SU-DHL-6 (cell line): ENCODE data around the gene NBPF20.
A peak's percentile ranks its signal among the peaks of the same experiment; 100 is the strongest.
"Not testable (repeated sequence)": the region's sequence is repeated elsewhere in the genome, so short reads cannot be mapped to it uniquely, and the experiment has no call there.

Experiments used
- H2AFZ ChIP-seq: fragments of 200-600 bp; sonication (generic); 2 replicates; pipeline ENCODE4 v1.6.1; 2014; ENCODE audit warnings: low read depth, mild to moderate bottlenecking, moderate library complexity, mixed read lengths, antibody characterized with exemption, low read length; ENCODE audit not compliant: severe bottlenecking
- H3F3A ChIP-seq: fragments of 200-600 bp; shearing (Covaris generic); 2 replicates; pipeline ENCODE4 v1.6.0; 2016; ENCODE audit warnings: antibody characterized with exemption, mild to moderate bottlenecking; ENCODE audit not compliant: insufficient read depth
- H3K27ac ChIP-seq: fragments of 200-600 bp; sonication (generic); 2 replicates; pipeline ENCODE4 v1.5.1; 2016; ENCODE audit warnings: low read depth, mild to moderate bottlenecking, low read length, moderate library complexity, mixed read lengths
- H3K27me3 ChIP-seq: fragments of 200-600 bp; sonication (generic), shearing (Covaris generic); 2 replicates; pipeline ENCODE4 v1.6.0; 2014; ENCODE audit warnings: mild to moderate bottlenecking, low read length
- H3K36me3 ChIP-seq: fragments of 200-600 bp; sonication (generic); 2 replicates; pipeline ENCODE4 v1.6.1; 2014; ENCODE audit warnings: mild to moderate bottlenecking, low read length, mixed read lengths
- H3K4me2 ChIP-seq: fragments of 300-600, 200-600 bp; shearing (Covaris generic), sonication (generic); 2 replicates; pipeline ENCODE4 v1.6.0; 2014; ENCODE audit warnings: low read length, low read depth, mild to moderate bottlenecking; ENCODE audit not compliant: poor library complexity, severe bottlenecking
- H3K4me3 ChIP-seq: fragments of 200-600 bp; sonication (generic); 2 replicates; pipeline ENCODE4 v1.5.1; 2014; ENCODE audit warnings: antibody characterized with exemption, low read length, mild to moderate bottlenecking, mixed read lengths; ENCODE audit not compliant: insufficient read depth, poor library complexity, severe bottlenecking
- H3K79me2 ChIP-seq: fragments of 200-600 bp; sonication (generic); 2 replicates; pipeline ENCODE4 v1.6.1; 2014; ENCODE audit warnings: mild to moderate bottlenecking, low read length, moderate library complexity; ENCODE audit not compliant: insufficient read depth
- H3K9ac ChIP-seq: fragments of 200-600 bp; sonication (generic); 2 replicates; pipeline ENCODE4 v1.7.0; 2014; ENCODE audit warnings: mild to moderate bottlenecking, low read length
- H3K9me2 ChIP-seq: fragments of 200-600 bp; sonication (generic); replicated peaks from 2 replicates; pipeline ENCODE4 v1.6.1; 2014; ENCODE audit warnings: low read length; ENCODE audit not compliant: insufficient read depth
- H3K9me3 ChIP-seq: fragments of 200-600 bp; sonication (generic); 2 replicates; pipeline ENCODE4 v1.6.1; 2014; ENCODE audit warnings: low read length, mixed read lengths; ENCODE audit not compliant: insufficient read depth
- H4K20me1 ChIP-seq: fragments of 200-600 bp; sonication (generic); 2 replicates; pipeline ENCODE4 v1.6.1; 2014; ENCODE audit warnings: low read depth, mild to moderate bottlenecking, antibody characterized with exemption, low read length, moderate library complexity, mixed read lengths

Gene NBPF20

DNA sequence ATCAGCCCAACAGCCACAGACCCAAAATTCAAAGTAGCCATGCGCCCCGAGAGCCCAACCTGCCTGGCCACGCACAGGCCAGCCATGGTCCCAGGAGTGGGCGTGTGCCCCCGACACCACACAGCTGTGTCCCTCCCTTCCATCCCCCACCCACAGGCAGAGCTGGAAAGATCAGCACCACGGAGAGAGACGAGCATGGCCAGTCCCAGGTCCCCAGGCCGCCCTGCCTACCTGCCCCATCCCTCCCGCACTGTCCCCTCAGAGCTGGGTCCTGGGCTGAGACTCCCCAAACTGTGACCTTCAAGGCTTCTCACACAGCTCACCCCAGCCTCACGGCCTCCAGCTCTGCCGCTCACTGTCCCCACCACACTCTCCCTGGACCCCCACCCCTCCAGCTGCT is 19.8 kb upstream of the NBPF20 start:
- not testable (repeated sequence) for H3K27ac ChIP-seq, H3K4me2 ChIP-seq, H3K9me2 ChIP-seq, H3F3A ChIP-seq, H3K4me3 ChIP-seq, H2AFZ ChIP-seq, H3K36me3 ChIP-seq, H3K79me2 ChIP-seq, H4K20me1 ChIP-seq, H3K9me3 ChIP-seq, H3K9ac ChIP-seq, H3K27me3 ChIP-seq

DNA sequence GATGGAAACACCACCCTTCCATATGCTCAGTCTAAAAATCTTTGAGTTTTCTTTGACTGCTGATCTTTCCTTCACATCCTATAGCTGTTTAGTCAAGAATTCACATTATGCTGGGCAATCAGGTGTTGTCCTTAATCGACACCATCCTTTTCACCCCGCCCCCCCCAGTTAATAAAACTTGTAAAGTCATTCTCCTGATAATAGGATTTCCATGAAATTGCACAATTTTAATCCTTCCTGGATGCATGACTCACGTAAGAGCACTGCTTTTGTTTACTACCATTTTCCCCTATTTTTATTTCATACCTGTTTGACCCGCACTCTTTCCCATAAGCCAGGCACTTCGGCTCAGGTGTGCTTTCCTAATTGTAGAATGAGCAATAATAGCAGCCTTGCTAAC is 16.9 kb upstream of the NBPF20 start:
- H3K4me3 ChIP-seq, H3K79me2 ChIP-seq, H3K27ac ChIP-seq, H4K20me1 ChIP-seq, H3K36me3 ChIP-seq, H3K27me3 ChIP-seq, H2AFZ ChIP-seq, H3K9ac ChIP-seq, H3K4me2 ChIP-seq, H3K9me3 ChIP-seq, H3K9me2 ChIP-seq, H3F3A ChIP-seq: not testable (repeated sequence)

DNA sequence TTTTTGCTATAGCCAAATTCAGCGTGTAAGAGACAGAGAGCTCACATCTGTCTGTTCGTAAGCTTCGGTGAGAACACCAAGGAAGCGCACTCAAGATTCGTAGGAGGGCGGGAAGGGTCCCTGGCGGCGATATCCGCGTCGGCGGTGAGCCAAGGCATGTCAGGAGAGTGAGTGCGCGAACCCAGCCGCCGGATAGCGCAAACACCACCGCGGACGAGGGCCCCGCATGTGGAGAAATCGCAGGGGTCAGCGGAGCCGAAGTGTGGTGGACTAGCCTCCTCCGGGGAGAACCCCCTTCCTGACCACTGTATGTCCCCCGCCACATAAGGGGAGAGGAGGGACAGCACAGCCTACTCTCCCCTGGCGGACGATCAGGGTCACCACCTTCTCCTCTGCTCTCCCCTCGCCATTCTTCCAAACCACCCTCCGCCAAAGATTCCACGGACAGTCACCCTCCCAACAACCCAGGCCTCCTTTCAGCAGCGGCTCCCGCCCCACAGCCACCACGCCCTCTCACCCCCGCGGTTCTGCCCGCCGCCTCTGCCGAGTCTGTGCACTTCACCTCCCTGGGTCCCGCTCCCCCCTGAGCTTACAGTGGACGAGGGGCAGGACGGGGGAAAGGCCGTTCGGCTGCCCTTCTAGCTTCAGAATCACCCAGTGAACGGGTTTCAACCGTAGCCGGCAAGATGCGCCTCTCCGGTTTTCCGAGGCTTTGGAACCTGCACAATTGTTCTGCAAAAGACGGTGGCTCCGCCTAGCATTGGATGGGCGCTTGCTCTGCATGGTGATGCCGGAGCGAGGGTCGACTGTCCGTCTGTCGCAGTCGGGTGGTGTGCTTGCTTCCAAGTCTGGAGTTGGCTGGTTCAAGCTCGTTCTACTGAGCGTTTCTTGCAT is 6.2 kb upstream of the NBPF20 start:
- not testable (repeated sequence) for H4K20me1 ChIP-seq, H3K4me2 ChIP-seq, H3K9ac ChIP-seq, H3K27ac ChIP-seq, H3F3A ChIP-seq, H3K4me3 ChIP-seq, H3K79me2 ChIP-seq, H2AFZ ChIP-seq, H3K36me3 ChIP-seq, H3K27me3 ChIP-seq, H3K9me3 ChIP-seq, H3K9me2 ChIP-seq

DNA sequence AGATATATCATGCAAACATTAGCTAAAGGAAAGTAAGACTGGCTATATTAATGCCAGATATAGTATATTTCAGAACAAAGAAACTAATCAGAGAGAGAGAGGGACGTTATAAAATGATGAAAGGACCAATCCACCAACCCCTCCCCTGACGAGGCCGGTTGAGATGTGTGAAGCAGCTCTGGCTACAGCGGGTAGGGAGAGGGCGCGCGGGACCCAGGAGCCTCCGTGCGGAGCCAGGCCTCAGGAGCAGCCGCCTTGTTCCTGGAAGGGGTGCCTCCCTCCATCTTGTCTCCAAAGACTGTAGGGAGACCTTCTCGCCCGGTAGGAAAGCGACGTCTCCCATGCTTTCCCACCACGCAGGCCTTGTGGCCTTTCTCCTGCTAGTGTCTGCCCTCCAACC is 5.4 kb upstream of the NBPF20 start:
- H3K27me3 ChIP-seq, H4K20me1 ChIP-seq, H3K9me3 ChIP-seq, H3K79me2 ChIP-seq, H3K4me3 ChIP-seq, H3K4me2 ChIP-seq, H3K36me3 ChIP-seq, H3F3A ChIP-seq, H3K9me2 ChIP-seq, H3K27ac ChIP-seq, H3K9ac ChIP-seq, H2AFZ ChIP-seq: not testable (repeated sequence)

DNA sequence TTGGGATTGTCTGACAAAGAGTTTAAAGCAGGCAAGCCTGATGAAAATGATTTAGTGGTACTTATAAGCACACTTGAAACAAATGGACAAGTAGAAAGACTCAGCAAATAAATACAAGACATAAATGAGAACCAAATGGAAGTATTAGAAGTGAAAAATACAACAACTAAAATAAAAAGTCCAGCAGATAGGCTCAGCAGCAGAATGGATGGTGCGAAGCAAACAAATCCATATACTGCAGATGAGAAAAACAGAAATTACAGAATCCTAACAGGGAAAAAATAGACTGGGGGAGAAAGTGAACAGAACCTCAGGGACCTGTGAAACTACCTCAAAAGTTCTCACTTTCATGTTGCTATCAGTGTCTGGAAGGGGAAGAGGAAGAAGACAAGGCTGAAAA is 3.9 kb upstream of the NBPF20 start:
- not testable (repeated sequence) for H3K36me3 ChIP-seq, H3K27ac ChIP-seq, H2AFZ ChIP-seq, H3K4me2 ChIP-seq, H3K79me2 ChIP-seq, H3K9me2 ChIP-seq, H3K9ac ChIP-seq, H3F3A ChIP-seq, H3K9me3 ChIP-seq, H3K4me3 ChIP-seq, H4K20me1 ChIP-seq, H3K27me3 ChIP-seq

DNA sequence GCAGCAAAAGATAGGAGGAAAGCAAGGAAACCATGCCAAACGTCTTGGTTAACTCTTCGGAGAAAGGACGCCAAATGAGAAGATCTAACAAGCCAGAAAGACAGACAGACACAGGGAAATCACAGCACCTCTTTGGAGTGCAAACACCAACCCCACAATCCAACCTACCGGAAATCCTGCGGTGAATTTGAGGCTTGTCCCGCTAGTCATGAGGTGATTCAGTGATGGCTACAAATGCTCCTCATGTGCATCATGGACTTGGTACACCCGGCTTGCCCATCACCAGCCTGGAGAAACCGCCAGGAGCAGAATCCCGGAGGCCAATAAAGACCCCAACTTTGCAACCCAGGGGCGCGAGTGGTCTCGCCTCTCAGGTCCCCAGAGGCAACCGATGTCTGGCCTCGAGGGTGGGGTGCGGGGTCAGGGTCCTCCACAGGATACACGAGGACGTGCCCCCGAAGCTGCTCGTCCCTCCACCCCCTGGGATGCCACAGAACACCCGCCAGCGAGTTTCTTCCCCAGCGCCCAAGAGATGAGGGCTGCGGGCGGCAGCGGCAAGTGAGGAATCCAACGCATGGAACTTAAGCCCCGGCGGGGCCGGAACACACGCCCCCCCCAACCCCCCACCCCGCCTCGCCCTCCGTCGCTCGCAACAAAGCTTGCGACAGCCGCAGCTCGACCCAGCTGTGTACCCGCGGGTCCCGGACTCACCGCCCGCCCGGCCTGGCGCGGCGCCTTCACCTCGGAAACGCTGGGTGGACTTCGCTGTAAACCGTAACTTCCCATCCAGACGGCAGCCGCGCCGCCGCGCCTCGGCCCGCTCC is 579 bp downstream of the NBPF20 start:
- H3K9me3 ChIP-seq, H3K9me2 ChIP-seq, H3K79me2 ChIP-seq, H4K20me1 ChIP-seq, H3K27me3 ChIP-seq, H3K36me3 ChIP-seq, H3F3A ChIP-seq, H3K27ac ChIP-seq: not testable (repeated sequence)
- Histone ChIP-seq H3K4me3 (peak overlapping the region; percentile 78), H2AFZ (peak overlapping the region; percentile 99), H3K4me2 (peak overlapping the region; percentile 82), H3K9ac (peak overlapping the region; percentile 61)

DNA sequence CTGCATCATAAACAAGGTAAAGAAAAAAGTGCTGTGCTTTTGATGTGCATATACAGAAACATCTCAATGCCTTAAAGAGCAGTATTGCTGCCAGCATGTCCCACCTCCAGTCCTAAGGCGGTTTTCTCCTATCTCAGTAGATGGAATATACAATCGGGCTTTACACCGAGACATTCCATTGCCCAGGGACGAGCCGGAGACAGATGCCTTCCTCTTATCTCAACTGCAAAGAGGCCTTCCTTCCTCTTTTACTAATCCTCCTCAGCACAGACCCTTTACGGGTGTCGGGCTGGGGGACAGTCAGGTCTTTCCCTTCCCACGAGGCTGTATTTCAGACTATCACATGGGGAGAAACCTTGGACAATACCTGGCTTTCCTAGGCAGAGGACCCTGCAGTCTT is 10.3 kb downstream of the NBPF20 start:
- not testable (repeated sequence) for H3K4me2 ChIP-seq, H4K20me1 ChIP-seq, H3K27me3 ChIP-seq, H3F3A ChIP-seq, H2AFZ ChIP-seq, H3K36me3 ChIP-seq, H3K79me2 ChIP-seq, H3K9me2 ChIP-seq, H3K27ac ChIP-seq, H3K4me3 ChIP-seq, H3K9ac ChIP-seq, H3K9me3 ChIP-seq

DNA sequence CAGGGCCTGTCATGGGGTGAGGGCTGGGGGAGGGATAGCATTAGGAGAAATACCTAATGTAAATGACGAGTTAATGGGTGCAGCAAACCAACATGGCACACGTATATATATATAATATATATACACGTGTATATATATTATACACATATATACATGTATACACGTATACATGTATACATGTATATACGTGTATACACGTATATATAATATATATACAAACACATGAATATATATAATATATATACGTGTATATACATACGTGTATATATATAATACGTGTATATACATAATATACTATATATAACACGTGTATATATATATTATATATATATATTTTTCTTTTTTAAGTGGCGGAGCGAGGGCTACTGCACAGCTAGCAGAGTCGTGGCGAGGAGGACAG is 18.1 kb downstream of the NBPF20 start:
- H3K9me2 ChIP-seq, H3K4me2 ChIP-seq, H3K36me3 ChIP-seq, H3K27me3 ChIP-seq, H3K9ac ChIP-seq, H3K27ac ChIP-seq, H3K4me3 ChIP-seq, H3K79me2 ChIP-seq, H2AFZ ChIP-seq, H3F3A ChIP-seq, H4K20me1 ChIP-seq, H3K9me3 ChIP-seq: not testable (repeated sequence)
